ENCODE measurements around the gene GABRB3. TPM values are rescaled to one million over a fixed set of nuclear protein-coding genes. Genes with fewer than 3 reads are reported as not detected.

The GABRB3 gene
- total RNA-seq, 2 donors from 2014 or later, result 3.6 to 7.3 TPM

- intact Hi-C loops (cut with DNase I), result no loop called here
These were observed 174.2 kb downstream of the GABRB3 start for GRCh38 chr15:26598704-26599103.

GRCh38 chr15:26595611-26596010 lies 177.3 kb downstream of the GABRB3 start:
- no peak for DNase-seq
- Histone ChIP-seq H3K27me3 (no peaks in the 10 kb centered on the region), H3K4me1 (no peaks in the 10 kb centered on the region), H3K36me3 (replicated peaks in 1 of 2; ENCODE audit: insufficient read depth in 1 of 2, low read depth in 2 of 2) (no peaks in the 10 kb centered on the region), H3K9me3 (no peaks in the 10 kb centered on the region), H3K27ac (no peak overlapping the region), H3K4me3 (no peak overlapping the region)
- TF ChIP-seq POLR2A (IDR thresholded peaks at IDR 0.05), result no peak
- TF ChIP-seq, protein P1, sequence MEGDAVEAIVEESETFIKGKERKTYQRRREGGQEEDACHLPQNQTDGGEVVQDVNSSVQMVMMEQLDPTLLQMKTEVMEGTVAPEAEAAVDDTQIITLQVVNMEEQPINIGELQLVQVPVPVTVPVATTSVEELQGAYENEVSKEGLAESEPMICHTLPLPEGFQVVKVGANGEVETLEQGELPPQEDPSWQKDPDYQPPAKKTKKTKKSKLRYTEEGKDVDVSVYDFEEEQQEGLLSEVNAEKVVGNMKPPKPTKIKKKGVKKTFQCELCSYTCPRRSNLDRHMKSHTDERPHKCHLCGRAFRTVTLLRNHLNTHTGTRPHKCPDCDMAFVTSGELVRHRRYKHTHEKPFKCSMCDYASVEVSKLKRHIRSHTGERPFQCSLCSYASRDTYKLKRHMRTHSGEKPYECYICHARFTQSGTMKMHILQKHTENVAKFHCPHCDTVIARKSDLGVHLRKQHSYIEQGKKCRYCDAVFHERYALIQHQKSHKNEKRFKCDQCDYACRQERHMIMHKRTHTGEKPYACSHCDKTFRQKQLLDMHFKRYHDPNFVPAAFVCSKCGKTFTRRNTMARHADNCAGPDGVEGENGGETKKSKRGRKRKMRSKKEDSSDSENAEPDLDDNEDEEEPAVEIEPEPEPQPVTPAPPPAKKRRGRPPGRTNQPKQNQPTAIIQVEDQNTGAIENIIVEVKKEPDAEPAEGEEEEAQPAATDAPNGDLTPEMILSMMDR (IDR thresholded peaks at IDR 0.05), result no peak
- intact Hi-C loops (cut with DNase I), result no loop called here
- WGBS, 2 donors, result 38 to 56% methylated on average over 2 of the region's 2 CpGs
- ATAC-seq, result no peak

More at GRCh38 chr15:26598704-26599103, 174.2 kb downstream of the GABRB3 start:
- TF ChIP-seq, protein P1 (IDR thresholded peaks at IDR 0.05), result no peak
- no peak for TF ChIP-seq POLR2A (IDR thresholded peaks at IDR 0.05)
- ATAC-seq, result no peak
- no peak for DNase-seq
- H3K9me3 ChIP-seq, result no peaks in the 10 kb centered on the region
- WGBS, 2 donors, result 13 to 22% methylated on average over 2 of the region's 2 CpGs
- H3K27ac ChIP-seq, result no peak overlapping the region
- H3K36me3 ChIP-seq (replicated peaks in 1 of 2; ENCODE audit: insufficient read depth in 1 of 2, low read depth in 2 of 2), result no peaks in the 10 kb centered on the region
- no peak overlapping the region for H3K4me3 ChIP-seq
- H3K4me1 ChIP-seq, result no peaks in the 10 kb centered on the region
- H3K27me3 ChIP-seq, result no peaks in the 10 kb centered on the region

DNA sequence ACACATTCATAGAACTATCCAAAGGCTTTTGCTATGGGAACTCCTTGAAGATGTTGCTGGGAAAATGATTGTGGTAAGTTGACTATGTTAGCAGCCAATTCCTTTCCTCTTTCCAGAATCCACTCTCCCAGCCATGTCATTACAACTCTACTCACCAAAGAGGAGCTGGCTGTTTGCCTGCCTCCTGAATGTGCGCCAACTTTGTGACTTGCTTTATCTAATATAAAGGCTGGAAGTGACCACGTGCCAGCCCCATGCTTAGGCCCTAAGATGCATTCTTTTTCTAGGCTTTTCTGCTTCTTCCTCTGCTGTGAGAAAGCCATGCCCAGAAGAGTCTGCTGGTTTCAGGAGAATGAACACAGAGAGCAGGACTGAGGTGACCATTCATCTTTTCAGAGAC lies 182.2 kb downstream of the GABRB3 start:
- no peak overlapping the region for H3K27ac ChIP-seq
- H3K4me3 ChIP-seq, result no peak overlapping the region
- ATAC-seq (no peak), DNase-seq (peak in 1 of 4 donors; percentile 6)
- H3K36me3 ChIP-seq (replicated peaks in 1 of 2; ENCODE audit: insufficient read depth in 1 of 2, low read depth in 2 of 2), result no peaks in the 10 kb centered on the region
- H3K27me3 ChIP-seq, result no peaks in the 10 kb centered on the region
- WGBS, 2 donors, result 36 to 40% methylated on average over 2 of the region's 2 CpGs
- no peaks in the 10 kb centered on the region for H3K4me1 ChIP-seq
- TF ChIP-seq, protein P1 (IDR thresholded peaks at IDR 0.05), result no peak
- no peak for TF ChIP-seq POLR2A (IDR thresholded peaks at IDR 0.05)
- no peaks in the 10 kb centered on the region for H3K9me3 ChIP-seq
- intact Hi-C loops (cut with DNase I), result no loop called here

GRCh38 chr15:26582840-26583239 lies 190.0 kb downstream of the GABRB3 start:
- Histone ChIP-seq H3K36me3 (replicated peaks in 1 of 2; ENCODE audit: insufficient read depth in 1 of 2, low read depth in 2 of 2) (no peaks in the 10 kb centered on the region), H3K27ac (no peak overlapping the region), H3K4me3 (no peak overlapping the region), H3K9me3 (no peaks in the 10 kb centered on the region), H3K4me1 (no peaks in the 10 kb centered on the region), H3K27me3 (no peaks in the 10 kb centered on the region)
- no peak for TF ChIP-seq POLR2A (IDR thresholded peaks at IDR 0.05)
- TF ChIP-seq, protein P1 (IDR thresholded peaks at IDR 0.05), result no peak
- no peak for DNase-seq
- WGBS, 2 donors, result 66 to 87% methylated on average over 6 of the region's 6 CpGs
- intact Hi-C loops (cut with DNase I), result no loop called here
- ATAC-seq, result no peak

GRCh38 chr15:26580943-26581342 lies 191.9 kb downstream of the GABRB3 start:
- WGBS, 2 donors, result 44 to 54% methylated on average over 4 of the region's 4 CpGs
- Histone ChIP-seq H3K36me3 (replicated peaks in 1 of 2; ENCODE audit: insufficient read depth in 1 of 2, low read depth in 2 of 2) (no peaks in the 10 kb centered on the region), H3K4me3 (no peak overlapping the region), H3K27ac (no peak overlapping the region), H3K27me3 (no peaks in the 10 kb centered on the region), H3K9me3 (no peaks in the 10 kb centered on the region), H3K4me1 (no peaks in the 10 kb centered on the region)
- intact Hi-C loops (cut with DNase I), result no loop called here
- TF ChIP-seq, protein P1 (IDR thresholded peaks at IDR 0.05), result no peak
- TF ChIP-seq POLR2A (IDR thresholded peaks at IDR 0.05), result no peak
- DNase-seq (no peak), ATAC-seq (no peak)
